Activated T-helper 1 cell treated with anti-CD3 and anti-CD28 coated beads, Interleukin-12 subunit alpha, Interleukin-12 subunit beta, Interleukin-2, Interleukin-4 antibody, amounts not matched to agents 30 ng/mL and 10 ng/mL and 1 ng/mL, durations not matched to agents 14 hours and 24 hours and 36 hours (primary cell): Measurements from ENCODE around the gene FAM117B. TPM values are rescaled to one million over a fixed set of nuclear protein-coding genes. Genes with fewer than 3 reads are reported as not detected.

Experiments
- DNase-seq: peaks from one replicate; pipeline ENCODE4 v3.0.0; 2021; ENCODE audit warnings: low spot score
- H3K27ac Mint-ChIP-seq: one replicate; pipeline ENCODE4 v1.8.0; 2021; ENCODE audit warnings: mild to moderate bottlenecking, mixed read lengths
- H3K27me3 Mint-ChIP-seq: one replicate; pipeline ENCODE4 v1.8.0; 2022; ENCODE audit warnings: mild to moderate bottlenecking, moderate library complexity, mixed read lengths; ENCODE audit not compliant: insufficient read depth
- H3K36me3 Mint-ChIP-seq: one replicate; pipeline ENCODE4 v1.8.0; 2021; ENCODE audit warnings: low read depth, mixed read lengths
- H3K4me1 Mint-ChIP-seq: one replicate; pipeline ENCODE4 v1.8.0; 2021; ENCODE audit warnings: low read depth, mixed read lengths
- H3K4me3 Mint-ChIP-seq: one replicate; pipeline ENCODE4 v1.8.0; 2021; ENCODE audit warnings: mild to moderate bottlenecking, moderate library complexity, mixed read lengths
- H3K9me3 Mint-ChIP-seq: one replicate; pipeline ENCODE4 v1.8.0; 2021; ENCODE audit warnings: mixed read lengths
- intact Hi-C: fragments of 100-400 bp; cut with micrococcal nuclease; formaldehyde crosslinking; loops from one replicate; pipeline ENCODE4 v1.15.1; 2024
- total RNA-seq: library from RNA; stranded (reverse); gene quantifications from 2 replicates; pipeline ENCODE4 v1.2.3, GENCODE V29; 2022

The FAM117B gene
- total RNA-seq, 1 donor from 2014 or later, result 9.3 TPM

- Mint-ChIP-seq H3K27ac (no peak overlapping the region), H3K4me1 (no peaks in the 10 kb centered on the region), H3K9me3 (peaks cover 24% of the 10 kb centered on the region), H3K4me3 (no peak overlapping the region), H3K27me3 (no peaks in the 10 kb centered on the region), H3K36me3 (peaks cover 10% of the 10 kb centered on the region)
- DNase-seq, result no peak
- intact Hi-C loops, result no loop called here
Measured at GRCh38 chr2:202717598-202718310, 83.0 kb downstream of the FAM117B start.

- peaks cover 6% of the 10 kb centered on the region for H3K36me3 Mint-ChIP-seq
- no peak overlapping the region for H3K4me3 Mint-ChIP-seq
- peaks cover 16% of the 10 kb centered on the region for H3K9me3 Mint-ChIP-seq
- no peaks in the 10 kb centered on the region for H3K4me1 Mint-ChIP-seq
- no peak overlapping the region for H3K27ac Mint-ChIP-seq
- intact Hi-C loops, result no loop called here
- no peaks in the 10 kb centered on the region for H3K27me3 Mint-ChIP-seq
- no peak for DNase-seq
Measured at GRCh38 chr2:202718614-202719013, 83.8 kb downstream of the FAM117B start.

GRCh38 chr2:202720226-202720625 is 85.5 kb downstream of the FAM117B start:
- no peaks in the 10 kb centered on the region for H3K27me3 Mint-ChIP-seq
- intact Hi-C loops, result no loop called here
- H3K27ac Mint-ChIP-seq, result no peak overlapping the region
- H3K9me3 Mint-ChIP-seq, result peaks cover 16% of the 10 kb centered on the region
- no peak for DNase-seq
- peaks cover 6% of the 10 kb centered on the region for H3K36me3 Mint-ChIP-seq
- H3K4me3 Mint-ChIP-seq, result no peak overlapping the region
- H3K4me1 Mint-ChIP-seq, result no peaks in the 10 kb centered on the region

- H3K4me3 Mint-ChIP-seq, result no peak overlapping the region
Measured at GRCh38 chr2:202721621-202722020, 86.9 kb downstream of the FAM117B start.

GRCh38 chr2:202723746-202724145 is 89.0 kb downstream of the FAM117B start:
- Mint-ChIP-seq H3K4me3 (no peak overlapping the region), H3K36me3 (peaks cover 2% of the 10 kb centered on the region), H3K9me3 (no peaks in the 10 kb centered on the region), H3K27ac (no peak overlapping the region), H3K4me1 (no peaks in the 10 kb centered on the region), H3K27me3 (no peaks in the 10 kb centered on the region)
- no peak for DNase-seq
- intact Hi-C loops, result no loop called here

More at GRCh38 chr2:202721621-202722020, 86.9 kb downstream of the FAM117B start:
- Mint-ChIP-seq H3K36me3 (no peaks in the 10 kb centered on the region), H3K9me3 (peaks cover 4% of the 10 kb centered on the region), H3K27ac (no peak overlapping the region), H3K27me3 (no peaks in the 10 kb centered on the region), H3K4me1 (no peaks in the 10 kb centered on the region)
- DNase-seq, result no peak
- intact Hi-C loops, result no loop called here

- DNase-seq, result no peak
- no peak overlapping the region for H3K27ac Mint-ChIP-seq
- peaks cover 5% of the 10 kb centered on the region for H3K9me3 Mint-ChIP-seq
- intact Hi-C loops, result no loop called here
- no peaks in the 10 kb centered on the region for H3K27me3 Mint-ChIP-seq
- peaks cover 8% of the 10 kb centered on the region for H3K36me3 Mint-ChIP-seq
- no peaks in the 10 kb centered on the region for H3K4me1 Mint-ChIP-seq
- no peak overlapping the region for H3K4me3 Mint-ChIP-seq
Measured at GRCh38 chr2:202726070-202726469, 91.3 kb downstream of the FAM117B start.

GRCh38 chr2:202736826-202737225 is 102.1 kb downstream of the FAM117B start:
- Mint-ChIP-seq H3K4me1 (no peaks in the 10 kb centered on the region), H3K27me3 (no peaks in the 10 kb centered on the region), H3K27ac (no peak overlapping the region), H3K36me3 (peaks cover 10% of the 10 kb centered on the region), H3K4me3 (no peak overlapping the region), H3K9me3 (peaks cover 14% of the 10 kb centered on the region)
- no peak for DNase-seq
- intact Hi-C loops, result no loop called here

- no peaks in the 10 kb centered on the region for H3K27me3 Mint-ChIP-seq
- peaks cover 38% of the 10 kb centered on the region for H3K9me3 Mint-ChIP-seq
- peaks cover 6% of the 10 kb centered on the region for H3K36me3 Mint-ChIP-seq
- intact Hi-C loops, result no loop called here
- H3K4me1 Mint-ChIP-seq, result no peaks in the 10 kb centered on the region
- H3K4me3 Mint-ChIP-seq, result no peak overlapping the region
- no peak overlapping the region for H3K27ac Mint-ChIP-seq
- no peak for DNase-seq
Measured at GRCh38 chr2:202743613-202744012, 108.8 kb downstream of the FAM117B start.

GRCh38 chr2:202749477-202749876 is 114.7 kb downstream of the FAM117B start:
- intact Hi-C loops, result no loop called here
- H3K4me1 Mint-ChIP-seq, result peaks cover 5% of the 10 kb centered on the region
- peaks cover 15% of the 10 kb centered on the region for H3K9me3 Mint-ChIP-seq
- no peak overlapping the region for H3K4me3 Mint-ChIP-seq
- H3K36me3 Mint-ChIP-seq, result peaks cover 2% of the 10 kb centered on the region
- DNase-seq, result no peak
- no peak overlapping the region for H3K27ac Mint-ChIP-seq
- no peaks in the 10 kb centered on the region for H3K27me3 Mint-ChIP-seq

- peaks cover 5% of the 10 kb centered on the region for H3K4me1 Mint-ChIP-seq
- no peak for DNase-seq
- no peak overlapping the region for H3K27ac Mint-ChIP-seq
- no peak overlapping the region for H3K4me3 Mint-ChIP-seq
- intact Hi-C loops, result no loop called here
- H3K27me3 Mint-ChIP-seq, result no peaks in the 10 kb centered on the region
- H3K9me3 Mint-ChIP-seq, result peaks cover 7% of the 10 kb centered on the region
- peaks cover 2% of the 10 kb centered on the region for H3K36me3 Mint-ChIP-seq
Measured at GRCh38 chr2:202750763-202751427, 116.1 kb downstream of the FAM117B start.

GRCh38 chr2:202752071-202752470 is 117.3 kb downstream of the FAM117B start:
- H3K4me3 Mint-ChIP-seq, result no peak overlapping the region
- H3K4me1 Mint-ChIP-seq, result peaks cover 5% of the 10 kb centered on the region
- intact Hi-C loops, result no loop called here
- H3K27me3 Mint-ChIP-seq, result no peaks in the 10 kb centered on the region
- H3K9me3 Mint-ChIP-seq, result no peaks in the 10 kb centered on the region
- H3K36me3 Mint-ChIP-seq, result peaks cover 2% of the 10 kb centered on the region
- H3K27ac Mint-ChIP-seq, result no peak overlapping the region
- no peak for DNase-seq

GRCh38 chr2:202754936-202755335 is 120.2 kb downstream of the FAM117B start:
- peaks cover 2% of the 10 kb centered on the region for H3K36me3 Mint-ChIP-seq
- intact Hi-C loops, result no loop called here
- H3K4me3 Mint-ChIP-seq, result no peak overlapping the region
- peaks cover 5% of the 10 kb centered on the region for H3K4me1 Mint-ChIP-seq
- H3K27me3 Mint-ChIP-seq, result no peaks in the 10 kb centered on the region
- no peak for DNase-seq
- H3K9me3 Mint-ChIP-seq, result no peaks in the 10 kb centered on the region
- no peak overlapping the region for H3K27ac Mint-ChIP-seq

- H3K9me3 Mint-ChIP-seq, result no peaks in the 10 kb centered on the region
- peaks cover 3% of the 10 kb centered on the region for H3K36me3 Mint-ChIP-seq
- H3K4me3 Mint-ChIP-seq, result no peak overlapping the region
- no peaks in the 10 kb centered on the region for H3K27me3 Mint-ChIP-seq
- no peak for DNase-seq
- peaks cover 12% of the 10 kb centered on the region for H3K4me1 Mint-ChIP-seq
- H3K27ac Mint-ChIP-seq, result no peak overlapping the region
- intact Hi-C loops, result no loop called here
Measured at GRCh38 chr2:202756598-202756997, 121.8 kb downstream of the FAM117B start.
